ENCODE data around the gene NPPB. TPM values are rescaled to one million over a fixed set of nuclear protein-coding genes. Genes with fewer than 3 reads are reported as not detected.

NPPB gene
- polyA plus RNA-seq, 3 donors: 0.58 to 0.62 TPM; not detected in 1

- no peak overlapping the region for H3K27ac ChIP-seq (ENCODE audit: low read depth, low read length)
- 36 to 50% (median 49%) methylated on average over 13 of the region's 13 CpGs for WGBS, 3 donors
Measured at GRCh38 chr1:11882814-11883538, 24.2 kb upstream of the NPPB start.

- 84 to 90% (median 87%) methylated on average over 18 of the region's 18 CpGs for WGBS, 3 donors
- H3K27ac ChIP-seq (ENCODE audit: low read depth, low read length): peak overlapping the region; percentile 41
Measured at GRCh38 chr1:11881749-11882441, 23.1 kb upstream of the NPPB start.

GRCh38 chr1:11880911-11881748 lies 22.4 kb upstream of the NPPB start:
- no peak overlapping the region for H3K27ac ChIP-seq (ENCODE audit: low read depth, low read length)
- 41 to 54% (median 52%) methylated on average over 10 of the region's 10 CpGs for WGBS, 3 donors

- H3K27ac ChIP-seq (ENCODE audit: low read depth, low read length): no peak overlapping the region
- WGBS, 3 donors: 59 to 75% (median 73%) methylated on average over 12 of the region's 12 CpGs
Measured at GRCh38 chr1:11880181-11880575, 21.4 kb upstream of the NPPB start.

GRCh38 chr1:11879311-11880180 lies 20.8 kb upstream of the NPPB start:
- H3K27ac ChIP-seq (ENCODE audit: low read depth, low read length): no peak overlapping the region
- WGBS, 3 donors: 83 to 85% (median 83%) methylated on average over 28 of the region's 28 CpGs

- WGBS, 3 donors: 80 to 88% (median 82%) methylated on average over 6 of the region's 6 CpGs
- no peak overlapping the region for H3K27ac ChIP-seq (ENCODE audit: low read depth, low read length)
Measured at GRCh38 chr1:11878891-11879190, 20.1 kb upstream of the NPPB start.

- H3K27ac ChIP-seq (ENCODE audit: low read depth, low read length): no peak overlapping the region
Measured at GRCh38 chr1:11878081-11878890, 19.5 kb upstream of the NPPB start.

GRCh38 chr1:11877074-11877473 lies 18.3 kb upstream of the NPPB start:
- no peak overlapping the region for H3K27ac ChIP-seq (ENCODE audit: low read depth, low read length)
- WGBS, 3 donors: 47 to 75% (median 64%) methylated on average over 6 of the region's 6 CpGs

More at GRCh38 chr1:11878081-11878890, 19.5 kb upstream of the NPPB start:
- WGBS, 3 donors: 83 to 88% (median 86%) methylated on average over 30 to 31 of the region's 31 CpGs

GRCh38 chr1:11875094-11875493 lies 16.3 kb upstream of the NPPB start:
- H3K27ac ChIP-seq (ENCODE audit: low read depth, low read length): peak overlapping the region; percentile 20

GRCh38 chr1:11874624-11875023 lies 15.9 kb upstream of the NPPB start:
- peak overlapping the region; percentile 20 for H3K27ac ChIP-seq (ENCODE audit: low read depth, low read length)
- WGBS, 3 donors: 61 to 67% (median 64%) methylated on average over 6 of the region's 6 CpGs

More at GRCh38 chr1:11875094-11875493, 16.3 kb upstream of the NPPB start:
- 85 to 87% (median 85%) methylated on average over 10 of the region's 10 CpGs for WGBS, 3 donors

GRCh38 chr1:11874258-11874562 lies 15.5 kb upstream of the NPPB start:
- 48 to 65% (median 63%) methylated on average over 10 of the region's 10 CpGs for WGBS, 3 donors
- H3K27ac ChIP-seq (ENCODE audit: low read depth, low read length): no peak overlapping the region

- WGBS, 3 donors: 68 to 73% (median 69%) methylated on average over 14 of the region's 14 CpGs
- H3K27ac ChIP-seq (ENCODE audit: low read depth, low read length): no peak overlapping the region
Measured at GRCh38 chr1:11873395-11874257, 14.9 kb upstream of the NPPB start.

GRCh38 chr1:11872545-11872944 lies 13.8 kb upstream of the NPPB start:
- no peak overlapping the region for H3K27ac ChIP-seq (ENCODE audit: low read depth, low read length)
- 45 to 66% (median 60%) methylated on average over 7 of the region's 7 CpGs for WGBS, 3 donors

GRCh38 chr1:11869650-11870207 lies 11.0 kb upstream of the NPPB start:
- 74 to 88% (median 87%) methylated on average over 5 of the region's 5 CpGs for WGBS, 3 donors
- no peak overlapping the region for H3K27ac ChIP-seq (ENCODE audit: low read depth, low read length)

GRCh38 chr1:11869104-11869503 lies 10.4 kb upstream of the NPPB start:
- WGBS, 3 donors: 80 to 89% (median 89%) methylated on average over 3 of the region's 3 CpGs
- H3K27ac ChIP-seq (ENCODE audit: low read depth, low read length): no peak overlapping the region

- WGBS, 3 donors: 63 to 67% (median 66%) methylated on average over 13 of the region's 13 CpGs
Measured at GRCh38 chr1:11868331-11868980, 9.7 kb upstream of the NPPB start.

More at GRCh38 chr1:11868331-11868980, 9.7 kb upstream of the NPPB start:
- H3K27ac ChIP-seq (ENCODE audit: low read depth, low read length): no peak overlapping the region

All from adipose tissue (tissue), 3 donors.